HAP-1 (cell line): Measurements from ENCODE around the gene CCDC102B.

ENCODE experiments used
- DNase-seq, 2 experiments: peaks; one replicate each; pipeline ENCODE4 v3.0.0-alpha.2; 2016 to 2020; ENCODE audit warnings: low spot score in 2 of 2
- H3K27me3 ChIP-seq: fragments of 250-450 bp; sonication (Bioruptor Pico); 2 replicates; pipeline ENCODE4 v1.5.1; 2020; ENCODE audit warnings: low read depth, mild to moderate bottlenecking, moderate library complexity
- H3K36me3 ChIP-seq: fragments of 250-450 bp; sonication (Bioruptor Pico); replicated peaks from 2 replicates; pipeline ENCODE4 v1.5.1; 2020; ENCODE audit warnings: mild to moderate bottlenecking
- H3K4me1 ChIP-seq: fragments of 250-450 bp; sonication (Bioruptor Pico); 2 replicates; pipeline ENCODE4 v1.5.1; 2020; ENCODE audit warnings: mild to moderate bottlenecking
- H3K4me3 ChIP-seq: fragments of 250-450 bp; sonication (Bioruptor Pico); 2 replicates; pipeline ENCODE4 v1.5.1; 2020; ENCODE audit warnings: mild to moderate bottlenecking, moderate library complexity
- H3K9me3 ChIP-seq: fragments of 250-450 bp; sonication (Bioruptor Pico); 2 replicates; pipeline ENCODE4 v1.5.1; 2020; ENCODE audit warnings: mild to moderate bottlenecking, moderate library complexity
- in situ Hi-C: fragments of 300-500 bp; cut with MboI; formaldehyde crosslinking; loops from 3 replicates; pipeline ENCODE4 v1.14.3; 2020; ENCODE audit warnings: low sequenced_read_pairs, inconsistent platforms, mixed read lengths

The CCDC102B gene

GRCh38 chr18:68887410-68887809, 89.5 kb downstream of the CCDC102B start:
- Histone ChIP-seq H3K4me1 (no peaks in the 10 kb centered on the region), H3K4me3 (no peak overlapping the region), H3K36me3 (no peaks in the 10 kb centered on the region), H3K27me3 (no peaks in the 10 kb centered on the region; the same call in 1 of the 2 replicates), H3K9me3 (no peaks in the 10 kb centered on the region)
- in situ Hi-C loops: no loop called here
- DNase-seq: no peak

GRCh38 chr18:68893354-68893753, 95.5 kb downstream of the CCDC102B start:
- in situ Hi-C loops: no loop called here
- no peaks in the 10 kb centered on the region for H3K27me3 ChIP-seq
- peak in 1 of 2 experiments; percentile 65 for DNase-seq

GRCh38 chr18:68897286-68897685, 99.4 kb downstream of the CCDC102B start:
- DNase-seq: no peak
- Histone ChIP-seq H3K4me1 (peaks cover 6% of the 10 kb centered on the region; the same call in 1 of the 2 replicates), H3K36me3 (no peaks in the 10 kb centered on the region), H3K4me3 (no peak overlapping the region), H3K27me3 (no peaks in the 10 kb centered on the region), H3K9me3 (no peaks in the 10 kb centered on the region)
- in situ Hi-C loops: no loop called here

More at GRCh38 chr18:68893354-68893753, 95.5 kb downstream of the CCDC102B start:
- H3K4me3 ChIP-seq: no peak overlapping the region
- H3K36me3 ChIP-seq: no peaks in the 10 kb centered on the region
- peaks cover 6% of the 10 kb centered on the region; the same call in 1 of the 2 replicates for H3K4me1 ChIP-seq
- no peaks in the 10 kb centered on the region for H3K9me3 ChIP-seq

- in situ Hi-C loops: no loop called here
- DNase-seq: no peak
- Histone ChIP-seq H3K36me3 (no peaks in the 10 kb centered on the region), H3K9me3 (no peaks in the 10 kb centered on the region), H3K4me3 (no peak overlapping the region), H3K4me1 (no peaks in the 10 kb centered on the region), H3K27me3 (no peaks in the 10 kb centered on the region)
Observed at GRCh38 chr18:68909579-68909978, 111.7 kb downstream of the CCDC102B start.

GRCh38 chr18:68915061-68915460, 117.2 kb downstream of the CCDC102B start:
- Histone ChIP-seq H3K27me3 (no peaks in the 10 kb centered on the region), H3K4me3 (no peak overlapping the region), H3K4me1 (0 out of 2 replicates have a peak, but pooled peaks cover 2% of the 10 kb centered on the region), H3K36me3 (no peaks in the 10 kb centered on the region), H3K9me3 (no peaks in the 10 kb centered on the region)
- no peak for DNase-seq
- in situ Hi-C loops: no loop called here

GRCh38 chr18:68916734-68917133, 118.9 kb downstream of the CCDC102B start:
- H3K27me3 ChIP-seq: no peaks in the 10 kb centered on the region
- DNase-seq: no peak
- H3K9me3 ChIP-seq: no peaks in the 10 kb centered on the region
- H3K4me3 ChIP-seq: no peak overlapping the region
- no peaks in the 10 kb centered on the region for H3K36me3 ChIP-seq
- 0 out of 2 replicates have a peak, but pooled peaks cover 2% of the 10 kb centered on the region for H3K4me1 ChIP-seq
- in situ Hi-C loops: no loop called here

- H3K4me3 ChIP-seq: no peak overlapping the region
- in situ Hi-C loops: no loop called here
- DNase-seq: no peak
- no peaks in the 10 kb centered on the region for H3K9me3 ChIP-seq
- no peaks in the 10 kb centered on the region for H3K36me3 ChIP-seq
- 0 out of 2 replicates have a peak, but pooled peaks cover 2% of the 10 kb centered on the region for H3K4me1 ChIP-seq
- no peaks in the 10 kb centered on the region for H3K27me3 ChIP-seq
Observed at GRCh38 chr18:68918216-68918615, 120.3 kb downstream of the CCDC102B start.

- Histone ChIP-seq H3K36me3 (no peaks in the 10 kb centered on the region), H3K4me3 (no peak overlapping the region), H3K9me3 (no peaks in the 10 kb centered on the region), H3K27me3 (no peaks in the 10 kb centered on the region), H3K4me1 (0 out of 2 replicates have a peak, but pooled peaks cover 2% of the 10 kb centered on the region)
- DNase-seq: no peak
- in situ Hi-C loops: no loop called here
Observed at GRCh38 chr18:68919900-68920299, 122.0 kb downstream of the CCDC102B start.

GRCh38 chr18:68922392-68922791, 124.5 kb downstream of the CCDC102B start:
- no peak overlapping the region for H3K4me3 ChIP-seq
- H3K9me3 ChIP-seq: no peaks in the 10 kb centered on the region
- in situ Hi-C loops: no loop called here
- no peak for DNase-seq
- 0 out of 2 replicates have a peak, but pooled peaks cover 2% of the 10 kb centered on the region for H3K4me1 ChIP-seq
- no peaks in the 10 kb centered on the region for H3K36me3 ChIP-seq
- H3K27me3 ChIP-seq: no peaks in the 10 kb centered on the region

- Histone ChIP-seq H3K36me3 (no peaks in the 10 kb centered on the region), H3K9me3 (no peaks in the 10 kb centered on the region), H3K4me3 (no peak overlapping the region), H3K4me1 (no peaks in the 10 kb centered on the region), H3K27me3 (no peaks in the 10 kb centered on the region)
- in situ Hi-C loops: no loop called here
- no peak for DNase-seq
Observed at GRCh38 chr18:68925268-68925667, 127.4 kb downstream of the CCDC102B start.

- no peaks in the 10 kb centered on the region for H3K9me3 ChIP-seq
- peaks cover 11% of the 10 kb centered on the region; the same call in 1 of the 2 replicates for H3K4me1 ChIP-seq
- no peak for DNase-seq
- H3K4me3 ChIP-seq: no peak overlapping the region
- in situ Hi-C loops: no loop called here
- peaks cover 1% of the 10 kb centered on the region; the same call in 1 of the 2 replicates for H3K27me3 ChIP-seq
- no peaks in the 10 kb centered on the region for H3K36me3 ChIP-seq
Observed at GRCh38 chr18:68928762-68929675, 131.1 kb downstream of the CCDC102B start.

- no peaks in the 10 kb centered on the region for H3K36me3 ChIP-seq
- peaks cover 3% of the 10 kb centered on the region; the same call in 1 of the 2 replicates for H3K27me3 ChIP-seq
- 0 out of 2 replicates have a peak, but pooled peaks cover 2% of the 10 kb centered on the region for H3K9me3 ChIP-seq
- in situ Hi-C loops: no loop called here
- no peak for DNase-seq
- peaks cover 11% of the 10 kb centered on the region; the same call in 1 of the 2 replicates for H3K4me1 ChIP-seq
- no peak overlapping the region for H3K4me3 ChIP-seq
Observed at GRCh38 chr18:68935686-68936085, 137.8 kb downstream of the CCDC102B start.

GRCh38 chr18:68937029-68937599, 139.2 kb downstream of the CCDC102B start:
- in situ Hi-C loops: no loop called here
- DNase-seq: peak; percentile 40 to 49
- H3K4me1 ChIP-seq: peaks cover 5% of the 10 kb centered on the region; the same call in 1 of the 2 replicates

GRCh38 chr18:68940039-68940438, 142.2 kb downstream of the CCDC102B start:
- H3K4me1 ChIP-seq: peaks cover 4% of the 10 kb centered on the region
- 0 out of 2 replicates have a peak, but pooled peaks cover 2% of the 10 kb centered on the region for H3K9me3 ChIP-seq
- H3K27me3 ChIP-seq: no peaks in the 10 kb centered on the region
- no peak overlapping the region for H3K4me3 ChIP-seq
- in situ Hi-C loops: no loop called here
- no peak for DNase-seq
- H3K36me3 ChIP-seq: no peaks in the 10 kb centered on the region

More at GRCh38 chr18:68937029-68937599, 139.2 kb downstream of the CCDC102B start:
- H3K4me3 ChIP-seq: no peak overlapping the region
- 0 out of 2 replicates have a peak, but pooled peaks cover 2% of the 10 kb centered on the region for H3K9me3 ChIP-seq
- peaks cover 3% of the 10 kb centered on the region; the same call in 1 of the 2 replicates for H3K27me3 ChIP-seq
- H3K36me3 ChIP-seq: no peaks in the 10 kb centered on the region
